HG03457 (cell line): ENCODE measurements around the gene CRIM1.

Source experiments
- ATAC-seq: cut with Tn5 transposase; IDR thresholded peaks from one replicate; pipeline ENCODE4 v1.9.1; 2021; ENCODE audit warnings: moderate number of reproducible peaks; ENCODE audit not compliant: unreplicated experiment

CRIM1 gene

GRCh38 chr2:36478999-36479398, 123.4 kb downstream of the CRIM1 start:
- no peak for ATAC-seq

GRCh38 chr2:36479406-36479805, 123.8 kb downstream of the CRIM1 start:
- no peak for ATAC-seq

GRCh38 chr2:36480028-36480427, 124.5 kb downstream of the CRIM1 start:
- ATAC-seq: no peak

- ATAC-seq: no peak
These were observed 125.1 kb downstream of the CRIM1 start for GRCh38 chr2:36480636-36481035.

GRCh38 chr2:36481709-36482108, 126.1 kb downstream of the CRIM1 start:
- no peak for ATAC-seq

- no peak for ATAC-seq
These were observed 127.1 kb downstream of the CRIM1 start for GRCh38 chr2:36482576-36483214.

GRCh38 chr2:36483290-36483689, 127.7 kb downstream of the CRIM1 start:
- no peak for ATAC-seq

GRCh38 chr2:36484454-36484853, 128.9 kb downstream of the CRIM1 start:
- ATAC-seq: no peak

GRCh38 chr2:36485521-36485920, 129.9 kb downstream of the CRIM1 start:
- ATAC-seq: no peak

GRCh38 chr2:36486521-36487044, 131.0 kb downstream of the CRIM1 start:
- no peak for ATAC-seq

- ATAC-seq: no peak
These were observed 132.4 kb downstream of the CRIM1 start for GRCh38 chr2:36487947-36488346.

GRCh38 chr2:36489281-36489680, 133.7 kb downstream of the CRIM1 start:
- ATAC-seq: no peak

GRCh38 chr2:36490749-36491148, 135.2 kb downstream of the CRIM1 start:
- ATAC-seq: no peak

- no peak for ATAC-seq
These were observed 136.8 kb downstream of the CRIM1 start for GRCh38 chr2:36492216-36492945.

- no peak for ATAC-seq
These were observed 137.7 kb downstream of the CRIM1 start for GRCh38 chr2:36493306-36493705.

- no peak for ATAC-seq
These were observed 142.1 kb downstream of the CRIM1 start for GRCh38 chr2:36497570-36498163.

- no peak for ATAC-seq
These were observed 143.7 kb downstream of the CRIM1 start for GRCh38 chr2:36499128-36499820.

GRCh38 chr2:36500072-36500471, 144.5 kb downstream of the CRIM1 start:
- ATAC-seq: no peak

GRCh38 chr2:36502081-36502480, 146.5 kb downstream of the CRIM1 start:
- ATAC-seq: no peak

- ATAC-seq: peak; percentile 85
These were observed 151.8 kb downstream of the CRIM1 start for GRCh38 chr2:36507408-36507812.

GRCh38 chr2:36509075-36509474, 153.5 kb downstream of the CRIM1 start:
- no peak for ATAC-seq
